Rectal smooth muscle tissue (tissue), 1 donor: Measurements from ENCODE around the gene THAP7.
"Not testable (repeated sequence)": the region's sequence is repeated elsewhere in the genome, so short reads cannot be mapped to it uniquely, and the experiment has no call there.

Experiments used
- H3K27ac ChIP-seq: one replicate; pipeline ENCODE4 v1.7.0; 2013; ENCODE audit warnings: low read depth, low read length, inconsistent platforms
- H3K27me3 ChIP-seq: one replicate; pipeline ENCODE4 v1.7.0; 2013; ENCODE audit warnings: low read length; ENCODE audit not compliant: control insufficient read depth, insufficient read depth
- H3K36me3 ChIP-seq: one replicate; pipeline ENCODE4 v1.7.0; 2013; ENCODE audit warnings: low read length; ENCODE audit not compliant: control insufficient read depth, insufficient read depth
- H3K4me1 ChIP-seq: one replicate; pipeline ENCODE4 v1.7.0; 2013; ENCODE audit warnings: low read length; ENCODE audit not compliant: control insufficient read depth, insufficient read depth
- H3K4me3 ChIP-seq: one replicate; pipeline ENCODE4 v1.7.0; 2013; ENCODE audit warnings: low read length
- H3K9ac ChIP-seq: one replicate; pipeline ENCODE4 v1.7.0; 2013; ENCODE audit warnings: low read length

THAP7 gene, protein sequence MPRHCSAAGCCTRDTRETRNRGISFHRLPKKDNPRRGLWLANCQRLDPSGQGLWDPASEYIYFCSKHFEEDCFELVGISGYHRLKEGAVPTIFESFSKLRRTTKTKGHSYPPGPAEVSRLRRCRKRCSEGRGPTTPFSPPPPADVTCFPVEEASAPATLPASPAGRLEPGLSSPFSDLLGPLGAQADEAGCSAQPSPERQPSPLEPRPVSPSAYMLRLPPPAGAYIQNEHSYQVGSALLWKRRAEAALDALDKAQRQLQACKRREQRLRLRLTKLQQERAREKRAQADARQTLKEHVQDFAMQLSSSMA

GRCh38 chr22:21001601-21002325 is at the start of gene THAP7:
TSS of gene THAP7 (minus strand) at chr22:21002118. CDS start at chr22:21001911, 207 bp downstream.
- peak within 1 kb of the TSS; percentile 70 for H3K9ac ChIP-seq
- H3K27me3 ChIP-seq, result no peaks in the 10 kb centered on the region
- H3K27ac ChIP-seq, result peak within 1 kb of the TSS; percentile 98
- H3K4me3 ChIP-seq, result peak within 1 kb of the TSS; percentile 79
- H3K36me3 ChIP-seq, result peaks cover 16% of the 10 kb centered on the region
- peaks cover 17% of the 10 kb centered on the region for H3K4me1 ChIP-seq

DNA sequence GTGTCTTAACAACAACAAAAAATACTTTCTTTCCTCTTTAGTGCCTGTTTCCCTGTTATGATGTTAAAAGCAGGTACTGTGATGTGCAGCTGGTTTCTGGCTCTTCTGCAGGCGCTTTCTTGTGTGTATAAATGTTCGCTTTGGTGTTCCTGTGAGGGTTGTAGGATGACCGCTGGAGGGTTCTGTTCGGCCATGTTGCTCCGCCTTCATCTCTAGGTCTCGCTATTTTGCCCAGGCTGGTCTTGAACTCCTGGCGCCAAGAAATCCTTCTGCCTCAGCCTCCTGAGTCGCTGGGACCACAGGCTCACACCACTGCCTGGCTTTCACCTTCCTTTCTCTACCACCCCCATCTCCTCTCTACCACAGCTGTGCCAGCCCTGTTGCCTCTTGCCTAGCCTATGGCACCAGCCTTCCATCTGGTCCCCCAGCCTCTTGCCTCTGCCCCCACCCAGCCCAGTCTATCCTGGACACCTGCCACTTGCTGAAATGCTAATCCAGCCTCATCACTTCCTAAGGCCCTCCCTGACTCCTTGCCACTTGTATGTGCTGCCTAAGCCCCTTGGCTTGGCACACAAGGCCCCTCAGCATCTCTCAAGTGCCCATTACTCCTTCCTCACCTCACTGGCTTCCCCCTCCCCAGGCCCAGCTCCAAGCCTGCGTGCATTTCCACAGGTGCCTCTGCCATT is 49.4 kb upstream of the THAP7 start:
- Histone ChIP-seq H3K27me3 (no peaks in the 10 kb centered on the region), H3K4me1 (no peaks in the 10 kb centered on the region), H3K4me3 (no peak overlapping the region), H3K27ac (no peak overlapping the region), H3K9ac (no peak overlapping the region), H3K36me3 (no peaks in the 10 kb centered on the region)

DNA sequence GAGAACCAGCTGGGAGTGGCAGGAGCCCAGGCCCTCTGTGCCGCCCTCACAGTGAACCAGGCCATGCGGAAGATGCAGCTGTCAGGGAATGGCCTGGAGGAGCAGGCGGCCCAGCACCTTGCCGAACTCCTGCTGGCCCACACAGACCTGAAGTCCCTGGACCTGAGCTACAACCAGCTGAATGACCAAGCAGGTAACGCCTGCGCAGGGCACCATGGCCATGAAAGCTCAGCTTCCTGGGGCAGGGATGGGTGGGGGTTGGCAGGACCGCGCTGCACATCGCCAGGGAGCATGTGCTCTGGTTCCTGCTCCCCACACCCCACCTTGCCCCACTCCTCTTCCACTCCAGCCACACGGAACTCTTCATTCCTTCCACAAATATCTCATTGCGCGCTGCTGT is 47.0 kb upstream of the THAP7 start:
- H3K36me3 ChIP-seq, H3K9ac ChIP-seq, H3K4me1 ChIP-seq, H3K27me3 ChIP-seq, H3K27ac ChIP-seq, H3K4me3 ChIP-seq: not testable (repeated sequence)

DNA sequence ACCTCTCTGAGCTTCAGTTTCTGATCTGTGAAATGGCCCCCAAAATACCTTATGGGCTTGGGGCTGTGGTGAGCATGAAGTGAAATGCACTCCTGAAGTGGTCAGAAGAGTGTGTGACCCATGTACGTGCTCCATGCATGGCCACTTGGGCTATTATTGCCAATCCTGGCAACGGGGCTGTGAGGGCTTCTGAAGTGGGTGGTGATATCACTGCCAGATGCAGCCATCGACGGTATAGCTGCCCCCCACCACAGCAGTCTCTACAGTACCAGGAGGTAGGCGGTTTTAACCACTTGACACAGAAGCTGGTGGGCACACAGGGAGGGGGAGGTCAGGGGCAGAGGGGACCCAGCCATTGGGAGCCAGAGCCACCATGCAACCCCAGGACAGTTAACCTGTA is 46.5 kb upstream of the THAP7 start:
- not testable (repeated sequence) for H3K4me1 ChIP-seq, H3K27ac ChIP-seq, H3K4me3 ChIP-seq, H3K36me3 ChIP-seq, H3K9ac ChIP-seq, H3K27me3 ChIP-seq

DNA sequence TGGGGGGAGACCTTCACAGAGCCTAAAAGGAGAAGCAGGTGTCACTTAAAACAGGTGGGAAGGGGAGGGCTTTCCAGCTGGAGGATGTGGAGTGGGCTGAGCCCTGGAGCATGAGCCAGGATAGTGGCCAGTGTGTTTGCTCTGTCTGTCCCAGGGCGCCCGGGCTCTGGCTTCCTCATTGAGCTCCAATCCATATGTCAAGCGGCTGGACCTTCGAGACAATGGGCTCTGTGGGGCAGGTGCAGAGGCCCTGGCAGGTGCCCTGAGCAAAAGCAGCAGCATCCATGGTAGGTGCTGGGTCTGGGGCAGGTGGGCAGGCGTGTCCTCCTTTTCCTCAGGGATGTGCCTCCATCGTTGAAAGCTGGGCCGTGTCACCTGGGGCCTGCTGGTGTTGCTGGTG is 45.8 kb upstream of the THAP7 start:
- no peak overlapping the region for H3K4me3 ChIP-seq
- H3K27me3 ChIP-seq, result no peaks in the 10 kb centered on the region
- H3K36me3 ChIP-seq, result no peaks in the 10 kb centered on the region
- no peak overlapping the region for H3K27ac ChIP-seq
- no peak overlapping the region for H3K9ac ChIP-seq
- H3K4me1 ChIP-seq, result peaks cover 5% of the 10 kb centered on the region

DNA sequence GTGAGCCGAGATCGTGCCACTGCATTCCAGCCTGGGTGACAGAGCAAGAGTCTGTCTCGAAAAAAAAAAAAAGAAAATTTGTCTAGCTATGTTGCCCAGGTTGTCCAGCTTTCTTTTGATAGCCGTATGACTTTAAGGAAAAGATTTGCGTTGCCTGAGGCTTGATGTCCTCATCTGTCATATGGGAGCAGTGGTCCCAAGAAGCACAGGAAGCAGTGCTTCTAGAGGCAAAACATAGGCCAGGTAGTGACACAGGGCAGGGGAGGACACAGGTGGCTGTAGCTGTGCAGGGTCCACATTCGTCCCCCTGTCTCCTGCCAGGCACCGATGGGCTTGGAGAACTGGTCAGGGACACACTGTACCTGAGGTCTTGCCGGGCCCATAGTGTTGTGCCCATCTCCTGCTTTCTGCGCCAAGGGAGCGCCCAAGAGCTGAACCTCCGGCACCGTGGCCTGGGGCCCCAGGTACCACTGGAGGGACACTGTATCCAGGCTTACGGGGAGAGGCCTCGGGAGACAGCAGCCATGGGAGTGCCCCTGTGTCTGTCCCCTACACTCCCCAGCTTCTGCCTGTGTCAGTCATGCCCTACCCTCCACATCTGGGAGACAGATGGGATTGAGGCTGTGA is 45.2 kb upstream of the THAP7 start:
- H3K4me1 ChIP-seq, result peaks cover 5% of the 10 kb centered on the region
- no peaks in the 10 kb centered on the region for H3K36me3 ChIP-seq
- H3K27ac ChIP-seq, result no peak overlapping the region
- H3K27me3 ChIP-seq, result no peaks in the 10 kb centered on the region
- no peak overlapping the region for H3K9ac ChIP-seq
- H3K4me3 ChIP-seq, result no peak overlapping the region

DNA sequence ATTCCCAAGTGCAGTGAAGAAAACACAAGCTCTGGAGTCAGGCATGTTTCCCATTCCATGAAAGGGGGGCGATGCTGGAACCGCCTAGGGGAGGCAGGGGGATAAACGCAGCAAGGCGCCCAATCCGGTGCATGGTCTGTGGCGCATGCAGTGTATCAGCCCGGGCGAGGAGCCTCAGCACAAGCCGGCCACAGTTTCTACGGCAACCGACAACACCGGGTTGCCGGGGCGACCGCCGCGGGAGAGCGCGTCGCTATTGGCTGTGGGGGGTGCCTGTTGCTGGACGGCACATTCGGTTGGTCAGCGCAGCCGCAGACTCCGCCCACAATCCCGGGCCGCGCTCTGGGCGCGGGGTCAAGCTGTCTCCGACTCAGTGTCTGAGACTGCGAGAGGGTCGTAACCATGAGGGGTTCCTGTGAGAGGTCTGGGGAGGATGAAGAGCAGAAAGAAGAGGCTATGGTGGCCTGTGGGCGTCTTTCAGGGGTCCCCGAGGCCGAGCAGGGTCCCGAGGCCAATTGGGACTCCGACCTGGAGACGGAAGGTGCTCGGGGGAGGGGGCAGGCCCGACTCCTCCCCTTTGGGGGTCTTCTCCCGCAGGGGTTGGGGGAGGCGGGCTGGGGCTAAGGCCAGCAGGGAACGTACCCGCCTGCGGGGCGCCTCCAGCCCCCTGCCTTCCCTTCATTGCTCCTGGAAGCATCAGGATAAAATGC is 43.8 kb upstream of the THAP7 start, which contains the start of gene LRRC74B:
Gene LRRC74B, plus strand, starts transcription at position 362 of the 710 bp plus-strand sequence. Its CDS starts 41 bp downstream, at position 403.
- H3K27ac ChIP-seq, result no peak within 1 kb of the TSS
- H3K9ac ChIP-seq, result no peak within 1 kb of the TSS
- peak within 1 kb of the TSS; percentile 54 for H3K4me3 ChIP-seq

DNA sequence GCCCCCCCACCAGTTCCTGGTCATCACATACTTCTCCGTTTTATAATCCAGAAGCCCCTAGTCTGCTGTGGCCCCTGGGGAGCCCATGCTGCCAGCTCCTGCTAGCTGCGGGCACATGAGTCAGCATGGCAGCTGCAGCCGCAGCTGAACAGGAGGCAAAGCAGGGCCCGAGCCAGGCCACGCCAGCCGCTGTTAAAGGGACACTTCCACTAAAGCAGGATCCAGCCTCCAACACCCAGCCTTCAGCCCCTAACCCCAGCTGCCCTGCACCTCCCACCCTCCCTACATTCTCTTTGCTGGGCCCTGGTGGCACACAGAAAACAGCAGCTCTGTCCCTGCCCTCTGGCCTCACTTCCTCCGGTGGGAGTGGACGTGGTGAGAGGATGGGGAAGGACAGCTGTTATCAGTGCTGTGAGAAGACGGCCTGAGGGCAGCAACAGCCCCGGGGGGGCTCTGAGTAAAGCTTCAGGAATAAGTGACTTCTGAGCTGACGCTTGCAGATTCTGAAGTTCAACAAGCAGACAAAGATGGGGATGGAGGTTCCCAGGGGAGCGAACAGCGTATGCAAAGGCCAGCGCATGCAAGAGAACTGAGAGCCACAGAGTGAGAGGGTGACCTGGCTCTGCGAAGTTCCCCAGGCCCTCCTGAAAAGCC is 43.1 kb upstream of the THAP7 start:
- Histone ChIP-seq H3K4me3 (peak overlapping the region; percentile 54), H3K27ac (no peak overlapping the region), H3K27me3 (no peaks in the 10 kb centered on the region), H3K36me3 (no peaks in the 10 kb centered on the region), H3K4me1 (peaks cover 5% of the 10 kb centered on the region), H3K9ac (no peak overlapping the region)

More for the DNA sequence above, 43.8 kb upstream of the THAP7 start, which contains the start of gene LRRC74B:
- Histone ChIP-seq H3K27me3 (no peaks in the 10 kb centered on the region), H3K4me1 (peaks cover 5% of the 10 kb centered on the region), H3K36me3 (no peaks in the 10 kb centered on the region)

- Histone ChIP-seq H3K4me1 (peaks cover 5% of the 10 kb centered on the region), H3K4me3 (no peak overlapping the region), H3K27me3 (no peaks in the 10 kb centered on the region), H3K36me3 (no peaks in the 10 kb centered on the region), H3K27ac (no peak overlapping the region), H3K9ac (no peak overlapping the region)
Measured at GRCh38 chr22:21043860-21044535, 42.1 kb upstream of the THAP7 start.

GRCh38 chr22:21042978-21043859 is 41.3 kb upstream of the THAP7 start:
- H3K36me3 ChIP-seq, result no peaks in the 10 kb centered on the region
- H3K27ac ChIP-seq, result no peak overlapping the region
- no peak overlapping the region for H3K4me3 ChIP-seq

More at GRCh38 chr22:21042978-21043859, 41.3 kb upstream of the THAP7 start:
- Histone ChIP-seq H3K27me3 (no peaks in the 10 kb centered on the region), H3K4me1 (peaks cover 5% of the 10 kb centered on the region), H3K9ac (no peak overlapping the region)
